Stimulated activated CD4-positive, alpha-beta T cell treated with anti-CD3 and anti-CD28 coated beads, TNF-alpha, amount 100 ng/mL, for 48 hours (primary cell): ENCODE data around the gene PLCG1.
"Not testable (repeated sequence)": the region's sequence is repeated elsewhere in the genome, so short reads cannot be mapped to it uniquely, and the experiment has no call there.

Experiments used
- DNase-seq, 3 donors: peaks; one replicate each; pipeline ENCODE4 v3.0.0-alpha.2; 2020; ENCODE audit warnings: low read depth in 3 of 3

The PLCG1 gene

GRCh38 chr20:41136680-41137613 lies at the start of gene PLCG1:
Gene PLCG1 (plus strand): TSS chr20:41137543. CDS start chr20:41137642, 99 bp downstream.
- peak; percentile 68 to 91 (median 76) for DNase-seq

- no peak for DNase-seq
Observed at GRCh38 chr20:41087777-41088176, 49.6 kb upstream of the PLCG1 start.

GRCh38 chr20:41089555-41089954 lies 47.8 kb upstream of the PLCG1 start:
- DNase-seq, result no peak

- no peak for DNase-seq
Observed at GRCh38 chr20:41091927-41092326, 45.4 kb upstream of the PLCG1 start.

GRCh38 chr20:41094353-41095055 lies 42.8 kb upstream of the PLCG1 start:
- DNase-seq, result peak in 2 of 3 donors; percentile 14 to 18

GRCh38 chr20:41095110-41095969 lies 42.0 kb upstream of the PLCG1 start:
- DNase-seq, result peak; percentile 20 to 29 (median 23)

- no peak for DNase-seq
Observed at GRCh38 chr20:41098703-41099250, 38.6 kb upstream of the PLCG1 start.

- DNase-seq, result no peak
Observed at GRCh38 chr20:41100001-41100480, 37.3 kb upstream of the PLCG1 start.

- no peak for DNase-seq
Observed at GRCh38 chr20:41101660-41102059, 35.7 kb upstream of the PLCG1 start.

GRCh38 chr20:41108531-41108930 lies 28.8 kb upstream of the PLCG1 start:
- no peak for DNase-seq

GRCh38 chr20:41110012-41110411 lies 27.3 kb upstream of the PLCG1 start:
- no peak for DNase-seq

GRCh38 chr20:41110930-41111577 lies 26.3 kb upstream of the PLCG1 start:
- no peak for DNase-seq

- no peak for DNase-seq
Observed at GRCh38 chr20:41111578-41111951, 25.8 kb upstream of the PLCG1 start.

- no peak for DNase-seq
Observed at GRCh38 chr20:41116282-41116956, 20.9 kb upstream of the PLCG1 start.

- DNase-seq, result not testable (repeated sequence)
Observed at GRCh38 chr20:41118159-41118558, 19.2 kb upstream of the PLCG1 start.

GRCh38 chr20:41118632-41119031 lies 18.7 kb upstream of the PLCG1 start:
- DNase-seq, result no peak

- DNase-seq, result no peak
Observed at GRCh38 chr20:41119614-41120561, 17.5 kb upstream of the PLCG1 start.

- no peak for DNase-seq
Observed at GRCh38 chr20:41121399-41121798, 15.9 kb upstream of the PLCG1 start.

- no peak for DNase-seq
Observed at GRCh38 chr20:41123631-41124030, 13.7 kb upstream of the PLCG1 start.
